WTC11 (cell line): ENCODE results near the gene ZNF521.

ENCODE experiments used
- CTCF ChIP-seq: fragments of 200-600 bp; IDR thresholded peaks from 2 replicates; pipeline ENCODE4 v1.8.0; 2022; ENCODE audit warnings: antibody characterized with exemption
- NFYB ChIP-seq: sonication (generic); formaldehyde crosslinking; conservative IDR thresholded peaks from 2 replicates; pipeline ENCODE4 v1.8.0; 2022; ENCODE audit warnings: low read depth, missing genetic modification reagents
- NR2C2 ChIP-seq: sonication (generic); formaldehyde crosslinking; IDR thresholded peaks from 2 replicates; pipeline ENCODE4 v1.8.0; 2022; ENCODE audit warnings: mild to moderate bottlenecking, missing genetic modification reagents
- ZNF317 ChIP-seq: sonication (generic); formaldehyde crosslinking; IDR thresholded peaks from 2 replicates; pipeline ENCODE4 v1.8.1; 2023; ENCODE audit warnings: low read depth, mild to moderate bottlenecking, moderate library complexity, missing genetic modification reagents, borderline replicate concordance
- TF ChIP-seq, protein P1 (sequence below): sonication (generic); formaldehyde crosslinking; IDR thresholded peaks from 2 replicates; pipeline ENCODE4 v1.8.0; 2022; ENCODE audit warnings: mild to moderate bottlenecking, missing genetic modification reagents
- TF ChIP-seq, protein P2 (sequence below): sonication (generic); formaldehyde crosslinking; IDR thresholded peaks from 2 replicates; pipeline ENCODE4 v1.8.0; 2022; ENCODE audit warnings: mild to moderate bottlenecking, missing genetic modification reagents

DNA sequence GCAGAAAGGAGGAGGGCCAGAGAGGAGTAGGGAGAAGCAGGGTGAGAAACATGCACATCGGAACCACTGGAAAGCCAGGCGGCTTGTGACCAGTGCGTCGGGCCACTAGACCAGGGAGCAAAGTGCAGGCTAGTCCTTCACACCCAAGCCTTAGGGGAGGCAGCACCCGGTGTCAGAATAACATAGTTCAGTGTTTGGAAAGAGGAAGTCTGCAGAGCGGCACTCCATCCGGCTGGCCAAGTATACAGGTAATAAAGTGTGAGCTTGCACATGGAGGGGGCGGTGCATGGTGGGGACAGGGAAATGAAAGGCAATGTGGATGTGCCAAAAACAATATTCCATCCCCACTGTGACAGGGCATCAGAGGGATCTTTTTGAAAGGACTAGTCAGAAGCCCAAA is 69.7 kb downstream of the ZNF521 start:
- TF ChIP-seq, protein P1, sequence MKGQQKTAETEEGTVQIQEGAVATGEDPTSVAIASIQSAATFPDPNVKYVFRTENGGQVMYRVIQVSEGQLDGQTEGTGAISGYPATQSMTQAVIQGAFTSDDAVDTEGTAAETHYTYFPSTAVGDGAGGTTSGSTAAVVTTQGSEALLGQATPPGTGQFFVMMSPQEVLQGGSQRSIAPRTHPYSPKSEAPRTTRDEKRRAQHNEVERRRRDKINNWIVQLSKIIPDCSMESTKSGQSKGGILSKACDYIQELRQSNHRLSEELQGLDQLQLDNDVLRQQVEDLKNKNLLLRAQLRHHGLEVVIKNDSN (CRISPR knock-in tag) = no peak
- TF ChIP-seq CTCF (no peak), NR2C2 (CRISPR knock-in tag) (no peak), NFYB (CRISPR knock-in tag) (no peak), ZNF317 (no peak)
- TF ChIP-seq, protein P2, sequence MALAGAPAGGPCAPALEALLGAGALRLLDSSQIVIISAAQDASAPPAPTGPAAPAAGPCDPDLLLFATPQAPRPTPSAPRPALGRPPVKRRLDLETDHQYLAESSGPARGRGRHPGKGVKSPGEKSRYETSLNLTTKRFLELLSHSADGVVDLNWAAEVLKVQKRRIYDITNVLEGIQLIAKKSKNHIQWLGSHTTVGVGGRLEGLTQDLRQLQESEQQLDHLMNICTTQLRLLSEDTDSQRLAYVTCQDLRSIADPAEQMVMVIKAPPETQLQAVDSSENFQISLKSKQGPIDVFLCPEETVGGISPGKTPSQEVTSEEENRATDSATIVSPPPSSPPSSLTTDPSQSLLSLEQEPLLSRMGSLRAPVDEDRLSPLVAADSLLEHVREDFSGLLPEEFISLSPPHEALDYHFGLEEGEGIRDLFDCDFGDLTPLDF (CRISPR knock-in tag) = no peak
